IgD-negative memory B cell (primary cell): ENCODE results near the gene AMIGO1. TPM values are rescaled to one million over a fixed set of nuclear protein-coding genes. Genes with fewer than 3 reads are reported as not detected.
A peak's percentile ranks its signal among the peaks of the same experiment; 100 is the strongest.

ENCODE experiments used
- H3K27ac Mint-ChIP-seq, 3 donors: one replicate each; pipeline ENCODE4 v1.8.0; 2020 to 2022; ENCODE audit warnings: mild to moderate bottlenecking in 3 of 3, mixed read lengths in 3 of 3, moderate library complexity in 1 of 3
- H3K27me3 Mint-ChIP-seq: one replicate; pipeline ENCODE4 v1.8.0; 2021; ENCODE audit warnings: mixed read lengths
- H3K36me3 Mint-ChIP-seq: one replicate; pipeline ENCODE4 v1.8.0; 2020; ENCODE audit warnings: mild to moderate bottlenecking, mixed read lengths
- H3K4me1 Mint-ChIP-seq, 3 donors: one replicate each; pipeline ENCODE4 v1.8.0; 2020 to 2022; ENCODE audit warnings: mixed read lengths in 3 of 3, mild to moderate bottlenecking in 1 of 3
- H3K4me3 Mint-ChIP-seq, 4 donors: one replicate each; pipeline ENCODE4 v1.8.0; 2020 to 2022; ENCODE audit warnings: mild to moderate bottlenecking in 4 of 4, mixed read lengths in 4 of 4, moderate library complexity in 3 of 4
- H3K9me3 Mint-ChIP-seq, 3 donors: one replicate each; pipeline ENCODE4 v1.8.0; 2020 to 2021; ENCODE audit warnings: mixed read lengths in 3 of 3, mild to moderate bottlenecking in 1 of 3
- polyA plus RNA-seq: library from polyadenylated mRNA; unstranded; fragments of 300-500 nt; fragmentation: Illumina TruSeq; gene quantifications from one replicate; pipeline ENCODE4 v1.2.3, GENCODE V29; 2021

Gene AMIGO1
- polyA plus RNA-seq, 1 donor from 2014 or later = 0.88 TPM

- peak overlapping the region in 2 of 4 donors; percentile 63 to 67 for H3K4me3 Mint-ChIP-seq
- H3K4me1 Mint-ChIP-seq = peaks cover 8 to 18% (median 16%) of the 10 kb centered on the region in 3 donors
- no peaks in the 10 kb centered on the region for H3K9me3 Mint-ChIP-seq
- no peaks in the 10 kb centered on the region for H3K36me3 Mint-ChIP-seq
- H3K27ac Mint-ChIP-seq = no peak overlapping the region
- H3K27me3 Mint-ChIP-seq = no peaks in the 10 kb centered on the region
These were observed 7.7 kb downstream of the AMIGO1 start for GRCh38 chr1:109501644-109502363.

GRCh38 chr1:109500941-109501381 lies 8.6 kb downstream of the AMIGO1 start:
- no peak overlapping the region for H3K4me3 Mint-ChIP-seq
- H3K36me3 Mint-ChIP-seq = no peaks in the 10 kb centered on the region
- no peaks in the 10 kb centered on the region for H3K9me3 Mint-ChIP-seq
- H3K27me3 Mint-ChIP-seq = no peaks in the 10 kb centered on the region
- H3K4me1 Mint-ChIP-seq = peaks cover 13 to 27% (median 23%) of the 10 kb centered on the region in 3 donors
- no peak overlapping the region for H3K27ac Mint-ChIP-seq

- Mint-ChIP-seq H3K4me3 (peak overlapping the region in 1 of 4 donors; percentile 60), H3K27me3 (no peaks in the 10 kb centered on the region), H3K27ac (peak overlapping the region in 2 of 3 donors; percentile 39 to 80), H3K36me3 (no peaks in the 10 kb centered on the region), H3K4me1 (peaks cover 22 to 35% (median 23%) of the 10 kb centered on the region in 3 donors), H3K9me3 (no peaks in the 10 kb centered on the region)
These were observed 9.6 kb downstream of the AMIGO1 start for GRCh38 chr1:109499661-109500536.

- H3K4me1 Mint-ChIP-seq = peaks cover 26 to 36% (median 27%) of the 10 kb centered on the region in 3 donors
- H3K4me3 Mint-ChIP-seq = peak overlapping the region in 1 of 4 donors; percentile 60
- H3K27me3 Mint-ChIP-seq = no peaks in the 10 kb centered on the region
- no peaks in the 10 kb centered on the region for H3K9me3 Mint-ChIP-seq
- no peak overlapping the region for H3K27ac Mint-ChIP-seq
- H3K36me3 Mint-ChIP-seq = no peaks in the 10 kb centered on the region
These were observed 10.4 kb downstream of the AMIGO1 start for GRCh38 chr1:109499081-109499480.

DNA sequence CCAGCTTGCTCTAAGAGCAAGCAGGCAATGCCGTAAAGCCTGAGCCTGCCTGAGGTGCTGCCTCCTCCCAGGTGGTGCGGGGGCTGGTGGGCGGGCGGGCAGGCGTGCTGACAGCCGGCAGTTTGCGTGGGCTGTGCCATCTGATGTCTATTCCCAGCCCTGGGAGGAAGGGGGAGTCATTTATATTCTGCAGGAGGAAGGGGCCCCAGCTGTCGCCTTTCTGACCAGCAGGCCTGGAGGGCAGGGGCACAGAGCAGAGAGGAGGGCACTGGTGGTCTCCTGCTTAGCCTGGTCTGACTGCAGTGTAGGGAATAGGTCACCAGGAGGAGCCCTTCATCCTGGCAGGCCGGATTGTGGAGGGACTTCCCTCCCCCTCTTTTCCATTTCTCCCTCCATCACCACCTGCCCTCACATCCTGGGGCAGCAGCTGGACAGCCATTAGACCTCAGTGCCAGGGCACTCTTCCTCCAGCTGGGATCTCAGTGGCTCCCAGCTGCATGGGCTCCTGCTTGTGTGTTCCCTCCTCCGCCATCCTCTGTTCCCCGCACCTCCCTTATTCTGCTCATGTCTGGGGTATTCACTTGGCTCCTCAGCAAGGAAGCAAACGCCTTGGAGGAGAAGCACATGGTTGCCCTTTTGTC lies 11.2 kb downstream of the AMIGO1 start:
- Mint-ChIP-seq H3K4me3 (peak overlapping the region in 2 of 4 donors; percentile 22 to 45), H3K9me3 (no peaks in the 10 kb centered on the region), H3K27ac (no peak overlapping the region), H3K36me3 (no peaks in the 10 kb centered on the region), H3K27me3 (no peaks in the 10 kb centered on the region), H3K4me1 (peaks cover 26 to 36% (median 27%) of the 10 kb centered on the region in 3 donors)

DNA sequence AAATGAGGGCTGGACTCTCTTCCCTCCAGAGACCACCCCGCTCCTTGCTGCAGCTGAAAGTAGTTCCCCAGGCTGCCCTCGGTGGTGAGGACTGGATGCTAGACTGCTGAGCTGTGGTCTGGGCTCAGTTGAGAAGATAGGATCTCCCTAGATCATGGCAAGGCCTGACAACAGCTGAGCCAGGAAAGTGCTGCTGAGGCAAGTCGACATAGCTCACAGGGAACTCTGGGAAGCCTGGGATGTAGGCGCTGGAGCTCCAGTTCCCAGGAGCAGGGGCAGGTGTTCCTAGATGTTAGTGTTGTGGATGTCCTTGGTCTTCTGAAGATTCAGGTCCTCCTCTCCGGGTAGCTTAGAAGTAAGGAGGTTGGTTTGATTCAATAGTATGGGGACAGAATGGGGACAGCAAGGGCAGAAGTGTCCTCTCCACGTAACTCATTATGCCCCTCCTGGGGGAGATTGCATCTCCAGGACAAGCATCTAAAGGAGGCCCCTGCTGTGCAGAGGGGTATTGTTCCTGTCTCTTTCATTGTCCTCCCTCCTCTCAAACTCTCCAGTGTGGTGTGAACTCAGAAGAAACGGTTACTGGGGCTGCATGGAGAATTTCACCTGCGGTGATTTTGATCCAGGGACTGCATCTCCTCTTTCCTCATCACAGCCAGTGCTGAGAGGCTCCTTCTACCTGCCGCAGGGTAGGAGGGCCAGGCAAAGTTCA lies 11.9 kb downstream of the AMIGO1 start:
- peak overlapping the region in 3 of 4 donors; percentile 22 to 57 (median 45) for H3K4me3 Mint-ChIP-seq
- no peaks in the 10 kb centered on the region for H3K27me3 Mint-ChIP-seq
- peaks cover 22 to 31% (median 27%) of the 10 kb centered on the region in 3 donors for H3K4me1 Mint-ChIP-seq
- no peak overlapping the region for H3K27ac Mint-ChIP-seq
- no peaks in the 10 kb centered on the region for H3K9me3 Mint-ChIP-seq
- H3K36me3 Mint-ChIP-seq = no peaks in the 10 kb centered on the region

- peaks cover 23 to 26% (median 24%) of the 10 kb centered on the region in 3 donors for H3K4me1 Mint-ChIP-seq
- H3K27me3 Mint-ChIP-seq = no peaks in the 10 kb centered on the region
- peak overlapping the region in 2 of 3 donors; percentile 28 to 77 for H3K27ac Mint-ChIP-seq
- no peaks in the 10 kb centered on the region for H3K36me3 Mint-ChIP-seq
- peak overlapping the region in 3 of 4 donors; percentile 95 to 97 (median 97) for H3K4me3 Mint-ChIP-seq
- H3K9me3 Mint-ChIP-seq = no peaks in the 10 kb centered on the region
These were observed 13.8 kb downstream of the AMIGO1 start for GRCh38 chr1:109495738-109496137.

DNA sequence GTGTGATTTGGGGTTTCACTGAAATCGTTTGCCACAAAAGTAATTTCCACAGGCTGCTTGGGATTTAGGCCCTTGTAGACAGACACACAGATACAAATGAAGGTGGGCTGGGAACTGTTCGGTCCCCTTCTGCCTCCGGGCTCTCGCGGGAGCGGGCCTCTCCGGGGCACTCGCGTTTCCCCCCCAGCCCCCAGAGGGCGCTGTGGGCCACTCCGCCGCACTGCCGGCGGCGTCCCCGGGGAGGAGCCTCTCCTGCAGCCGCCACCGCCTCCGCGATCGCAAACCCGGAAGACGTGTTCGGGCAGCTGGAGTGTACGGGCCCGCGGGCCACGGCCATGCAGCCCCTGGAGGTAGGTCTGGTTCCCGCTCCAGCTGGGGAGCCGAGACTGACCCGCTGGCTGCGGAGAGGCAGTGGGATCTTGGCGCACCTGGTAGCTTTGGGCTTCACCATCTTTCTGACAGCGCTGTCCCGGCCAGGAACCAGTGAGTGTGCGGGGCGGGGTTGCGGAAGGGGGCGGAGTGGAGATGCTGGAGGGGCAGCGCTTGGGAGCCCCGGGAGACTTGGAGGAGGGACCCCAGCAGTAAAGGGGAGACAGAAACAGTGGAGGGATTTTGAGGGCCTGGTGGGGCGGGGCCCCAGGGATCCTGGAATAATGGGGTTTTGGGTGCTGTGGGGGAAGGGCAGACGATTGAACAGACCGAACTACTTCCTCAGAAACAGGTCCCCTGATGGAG lies 15.6 kb downstream of the AMIGO1 start, which contains the start of gene CYB561D1:
Gene CYB561D1, plus strand, starts transcription at position 290 of the 735 bp plus-strand sequence. Its CDS starts 46 bp downstream, at position 336.
- H3K27ac Mint-ChIP-seq = peak within 1 kb of the TSS; percentile 88 to 96 (median 94)
- H3K4me1 Mint-ChIP-seq = peaks cover 24 to 27% (median 27%) of the 10 kb centered on the region in 3 donors
- no peaks in the 10 kb centered on the region for H3K27me3 Mint-ChIP-seq

GRCh38 chr1:109493227-109493626 lies 16.3 kb downstream of the AMIGO1 start:
- H3K36me3 Mint-ChIP-seq = no peaks in the 10 kb centered on the region
- no peaks in the 10 kb centered on the region for H3K9me3 Mint-ChIP-seq
- peak overlapping the region; percentile 37 to 99 (median 96) for H3K4me3 Mint-ChIP-seq
- peaks cover 24 to 27% (median 25%) of the 10 kb centered on the region in 3 donors for H3K4me1 Mint-ChIP-seq
- H3K27me3 Mint-ChIP-seq = no peaks in the 10 kb centered on the region
- peak overlapping the region in 1 of 3 donors; percentile 96 for H3K27ac Mint-ChIP-seq

More for the DNA sequence above, 15.6 kb downstream of the AMIGO1 start, which contains the start of gene CYB561D1:
- Mint-ChIP-seq H3K9me3 (no peaks in the 10 kb centered on the region), H3K4me3 (peak within 1 kb of the TSS; percentile 95 to 99 (median 97)), H3K36me3 (no peaks in the 10 kb centered on the region)

GRCh38 chr1:109492779-109493178 lies 16.7 kb downstream of the AMIGO1 start:
- Mint-ChIP-seq H3K4me1 (peaks cover 23 to 27% (median 24%) of the 10 kb centered on the region in 3 donors), H3K36me3 (no peaks in the 10 kb centered on the region), H3K27ac (peak overlapping the region in 2 of 3 donors; percentile 23 to 72), H3K27me3 (no peaks in the 10 kb centered on the region), H3K4me3 (peak overlapping the region in 2 of 4 donors; percentile 41 to 60), H3K9me3 (no peaks in the 10 kb centered on the region)

DNA sequence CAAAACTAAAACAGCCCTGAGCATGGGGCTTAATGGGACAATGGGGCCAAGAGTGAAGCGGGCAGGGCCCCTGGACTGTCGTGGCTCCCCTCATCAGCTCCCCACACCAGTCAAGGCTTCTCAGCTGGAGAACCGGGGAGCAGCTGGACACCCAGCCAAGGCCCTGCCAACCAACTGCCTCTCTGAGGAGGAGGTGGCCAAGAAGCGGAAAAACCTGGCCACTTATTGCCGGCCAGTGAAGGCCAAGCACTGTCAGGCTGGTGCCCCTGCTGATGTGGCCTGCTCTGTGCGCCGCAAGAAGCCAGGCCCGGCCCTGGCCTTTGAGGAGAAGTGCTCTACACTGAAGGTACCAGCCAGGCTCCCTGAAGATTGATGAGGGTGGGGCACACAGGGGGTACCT lies 18.2 kb downstream of the AMIGO1 start:
- no peak overlapping the region for H3K4me3 Mint-ChIP-seq
- no peaks in the 10 kb centered on the region for H3K27me3 Mint-ChIP-seq
- no peak overlapping the region for H3K27ac Mint-ChIP-seq
- no peaks in the 10 kb centered on the region for H3K9me3 Mint-ChIP-seq
- H3K4me1 Mint-ChIP-seq = peaks cover 15 to 20% (median 16%) of the 10 kb centered on the region in 3 donors
- no peaks in the 10 kb centered on the region for H3K36me3 Mint-ChIP-seq

DNA sequence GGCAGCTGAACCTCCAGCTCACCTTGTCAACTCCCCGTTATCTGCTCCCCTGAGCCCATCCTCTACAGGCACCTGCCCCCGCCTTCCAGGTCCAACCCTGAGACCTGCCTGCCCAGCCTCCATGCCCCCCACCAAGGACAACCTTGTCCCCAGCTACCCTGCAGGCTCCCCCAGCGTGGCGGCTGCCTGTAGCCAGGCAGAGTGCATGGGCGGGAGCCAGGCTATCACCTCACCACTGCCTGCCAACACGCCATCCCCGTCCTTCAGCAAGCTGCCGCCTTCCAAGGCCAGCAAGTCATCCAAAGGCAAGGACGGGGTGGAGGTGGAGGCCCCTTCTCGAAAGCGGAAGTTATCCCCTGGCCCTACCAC lies 18.6 kb downstream of the AMIGO1 start:
- Mint-ChIP-seq H3K27ac (peak overlapping the region in 2 of 3 donors; percentile 23 to 96), H3K4me3 (peak overlapping the region in 1 of 4 donors; percentile 92), H3K27me3 (no peaks in the 10 kb centered on the region), H3K9me3 (no peaks in the 10 kb centered on the region), H3K4me1 (peaks cover 11 to 15% (median 14%) of the 10 kb centered on the region in 3 donors), H3K36me3 (no peaks in the 10 kb centered on the region)
